HepG2 (cell line): ENCODE results near the gene USP27X. TPM values are rescaled to one million over a fixed set of nuclear protein-coding genes. Genes with fewer than 3 reads are reported as not detected.
A peak's percentile ranks its signal among the peaks of the same experiment; 100 is the strongest.

Experiments used
- ATAC-seq: fragments of 200-7000 bp; cut with Tn5 transposase; 3 replicates; pipeline ENCODE4 v1.9.1; 2020; ENCODE audit warnings: mild to moderate bottlenecking, moderate library complexity
- BruUV-seq: library from RNA; stranded (reverse); fragments of 400-500 nt; replicated peaks from 2 replicates; lab custom pipeline; 2021; lab: Mats Ljungman, UMichigan
- CTCF ChIA-PET: fragments of 300-600 bp; formaldehyde crosslinking; extraction: SDS; loops from one replicate; lab custom pipeline; 2021; ENCODE audit warnings: low total read pairs, inconsistent platforms, low intra/inter-chr PET ratio; lab: Yijun Ruan, JAX
- POLR2A ChIA-PET: fragments of 350-600 bp; sonication (Branson Sonifier 250); formaldehyde crosslinking; loops from one replicate; lab custom pipeline; 2020; ENCODE audit warnings: antibody characterized with exemption, inconsistent platforms; lab: Yijun Ruan, JAX
- DNase-seq: peaks from one replicate; pipeline ENCODE4 v3.0.0-alpha.2; 2015; ENCODE audit warnings: low spot score
- FAIRE-seq: peaks from 3 replicates; lab custom pipeline; 2011; peaks lifted over from hg19 to GRCh38; lab: Jason Lieb, UNC
- H2AFZ ChIP-seq: one replicate; pipeline ENCODE4 v1.6.1; 2011; ENCODE audit warnings: low read length, inconsistent platforms
- H3K27ac ChIP-seq: fragments of 300-600 bp; 3 replicates; pipeline ENCODE4 v1.8.0; 2011; ENCODE audit warnings: mixed run types, mild to moderate bottlenecking, mixed read lengths, low read length, inconsistent platforms; ENCODE audit not compliant: insufficient read depth; ENCODE audit errors: extremely low read length
- H3K27me3 ChIP-seq, 2 experiments: fragments of 200-600 bp in 1 of 2; 2 replicates in 1 of 2; 3 replicates in 1 of 2; pipeline versions ENCODE4 v1.6.0 to v1.8.0; 2011; ENCODE audit warnings: low read length in 2 of 2, mild to moderate bottlenecking in 2 of 2, moderate library complexity in 2 of 2, inconsistent platforms in 1 of 2; ENCODE audit not compliant: insufficient read depth in 2 of 2, control insufficient read depth in 1 of 2
- H3K36me3 ChIP-seq, 2 experiments: fragments of 200-600 bp in 1 of 2; replicated peaks in 1 of 2; 2 replicates in 1 of 2; 3 replicates in 1 of 2; pipeline versions ENCODE4 v1.5.1 to v1.8.0; 2011; ENCODE audit warnings: low read length in 2 of 2, inconsistent platforms in 1 of 2; ENCODE audit not compliant: insufficient read depth in 2 of 2, control insufficient read depth in 1 of 2
- H3K4me1 ChIP-seq: 2 replicates; pipeline ENCODE4 v1.5.1; 2012; ENCODE audit warnings: low read length, inconsistent platforms; ENCODE audit not compliant: insufficient read depth
- H3K4me2 ChIP-seq: 2 replicates; pipeline ENCODE4 v1.6.0; 2011; ENCODE audit warnings: low read depth, low read length, inconsistent platforms
- H3K4me3 ChIP-seq, 3 experiments: fragments of 200-600 bp in 1 of 3; sonication (generic), shearing (Covaris generic) in 1 of 3; replicated peaks in 1 of 3; 2 replicates each; pipeline ENCODE4 v1.5.1; 2011 to 2016; ENCODE audit warnings: low read length in 3 of 3, inconsistent platforms in 2 of 3, low read depth in 2 of 3, mild to moderate bottlenecking in 2 of 3, control low read depth in 1 of 3, mixed read lengths in 1 of 3; ENCODE audit not compliant: insufficient read depth in 1 of 3
- H3K79me2 ChIP-seq: one replicate; pipeline ENCODE4 v1.6.1; 2011; ENCODE audit warnings: low read length, inconsistent platforms; ENCODE audit not compliant: insufficient read depth
- H3K9ac ChIP-seq: 2 replicates; pipeline ENCODE4 v1.6.0; 2011; ENCODE audit warnings: mild to moderate bottlenecking, low read depth, low read length, inconsistent platforms; ENCODE audit not compliant: insufficient read depth
- H3K9me3 ChIP-seq: 2 replicates; pipeline ENCODE4 v1.5.1; 2012; ENCODE audit warnings: mild to moderate bottlenecking, low read length
- H4K20me1 ChIP-seq: 2 replicates; pipeline ENCODE4 v1.6.0; 2011; ENCODE audit warnings: inconsistent platforms, mild to moderate bottlenecking, low read length, moderate library complexity; ENCODE audit not compliant: insufficient read depth
- PHF5A ChIP-seq: IDR thresholded peaks from one replicate; pipeline ENCODE4 v1.6.1; 2018; ENCODE audit warnings: low read depth, missing genetic modification reagents; ENCODE audit not compliant: unreplicated experiment
- ZNF264 ChIP-seq: sonication (generic); formaldehyde crosslinking; IDR thresholded peaks from 2 replicates; pipeline ENCODE4 v1.4.0; 2020; ENCODE audit warnings: missing genetic modification reagents
- ZNF329 ChIP-seq: sonication (generic); formaldehyde crosslinking; IDR thresholded peaks from 2 replicates; pipeline ENCODE4 v1.9.0; 2021; ENCODE audit warnings: low read depth, mild to moderate bottlenecking, missing genetic modification reagents
- ZNF772 ChIP-seq: sonication (generic); formaldehyde crosslinking; IDR thresholded peaks from 2 replicates; pipeline ENCODE4 v1.5.0; 2020; ENCODE audit warnings: mild to moderate bottlenecking, missing genetic modification reagents
- ZNF776 ChIP-seq: sonication (generic); formaldehyde crosslinking; IDR thresholded peaks from 2 replicates; pipeline ENCODE4 v1.4.0; 2020; ENCODE audit warnings: mild to moderate bottlenecking, missing genetic modification reagents
- WGBS: methylation state at CpG from one replicate; pipeline ENCODE4 v1.1.6; 2017; ENCODE audit warnings: low lambda C conversion rate; 5-methylcytosine and 5-hydroxymethylcytosine counted together
- in situ Hi-C: cut with HindIII; loops from 2 replicates; pipeline ENCODE4 v1.10.0; 2017; ENCODE audit warnings: low pct_unique_long_range_greater_than_20kb; ENCODE audit not compliant: extremely low pct_ligation_motif_present
- intact Hi-C: fragments of 100-400 bp; cut with micrococcal nuclease; formaldehyde crosslinking; loops from one replicate; pipeline ENCODE4 v1.10.0; 2022; ENCODE audit not compliant: unreplicated experiment
- polyA plus RNA-seq, 8 experiments: library from polyadenylated mRNA; depleted of rRNA in 3 of 8; stranded (reverse) in 7 of 8; unstranded in 1 of 8; fragments of >200 nt; fragmentation: Illumina TruSeq in 4 of 8; extraction: Trizol in 4 of 8; gene quantifications; 2 replicates each; pipeline versions ENCODE4 v1.2.1 to v1.2.3, GENCODE V29; 2011 to 2016; ENCODE audit warnings: low read depth in 4 of 8, missing spikeins in 1 of 8, mixed read lengths in 1 of 8; ENCODE audit not compliant: insufficient read depth in 1 of 8
- total RNA-seq, 5 experiments: library from RNA; depleted of rRNA; stranded (reverse); fragments of >200 nt; fragmentation: Illumina TruSeq; extraction: Trizol; gene quantifications; 2 replicates each; pipeline ENCODE4 v1.2.3, GENCODE V29; 2016; ENCODE audit warnings: low read depth in 1 of 5
- TF ChIP-seq, protein P1 (sequence below): IDR thresholded peaks from 2 replicates; pipeline ENCODE4 v1.6.1; 2016; ENCODE audit warnings: low read depth, missing genetic modification reagents, missing compliant biosample characterization
- TF ChIP-seq, protein P2 (sequence below): sonication (generic); formaldehyde crosslinking; IDR thresholded peaks from 2 replicates; pipeline ENCODE4 v1.5.1; 2020; ENCODE audit warnings: mild to moderate bottlenecking, missing genetic modification reagents, borderline replicate concordance

USP27X gene
- total and polyA plus RNA-seq, 2 of the 13 experiments (the other 11 are each of a cell fraction or from before 2014, with no cell fraction given): 7.2 to 9.7 TPM

DNA sequence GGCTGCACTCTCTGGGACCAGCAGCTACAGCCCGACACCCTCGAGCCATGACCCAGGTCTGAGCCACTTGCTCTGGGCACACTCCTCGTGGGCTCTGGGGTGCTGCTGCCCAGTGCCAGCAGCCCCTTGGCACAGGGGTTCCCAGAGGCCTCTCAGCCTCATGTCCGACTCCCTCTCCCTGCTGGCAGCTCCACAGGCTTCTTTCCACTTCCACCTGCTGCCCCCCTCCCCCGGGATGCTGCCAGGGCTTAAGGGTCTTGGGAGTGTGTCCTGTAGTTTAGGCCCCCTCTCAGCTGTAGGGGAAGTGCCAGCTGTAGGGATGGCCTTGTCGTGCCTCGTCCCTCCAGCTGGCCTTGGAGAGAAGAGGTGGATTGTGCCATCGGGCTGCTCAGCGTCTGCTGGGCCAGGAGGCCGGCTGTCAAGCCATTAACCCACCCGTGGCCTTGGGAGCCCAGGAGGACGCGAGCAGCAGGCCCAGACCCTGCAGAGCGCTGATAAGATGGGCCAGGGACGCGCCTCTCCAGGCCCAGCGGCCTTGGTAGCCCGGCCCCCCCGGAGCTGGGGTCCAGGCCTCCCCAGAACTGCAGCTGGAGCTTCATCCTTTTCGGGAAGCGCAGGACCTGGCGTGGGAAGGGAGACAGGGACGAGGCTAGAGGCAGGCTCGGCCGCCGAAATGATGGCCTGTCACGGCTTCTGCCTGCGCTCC, 1.0 kb upstream of the USP27X start:
- CTCF ChIA-PET: interaction anchor here (2.0 kb wide), 1 partner anchor 37 kb away, joined by 13 read pairs; no protein-coding TSS in a partner anchor
- Histone ChIP-seq H3K4me1 (peaks cover 57% of the 10 kb centered on the region), H3K4me3 (peak overlapping the region; percentile 52 to 76 (median 71); a peak in 5 of 6 replicates), H4K20me1 (peaks cover 8% of the 10 kb centered on the region; the same call in 1 of the 2 replicates), H2AFZ (no peak overlapping the region), H3K27ac (peak overlapping the region; percentile 97), H3K79me2 (peaks cover 30% of the 10 kb centered on the region), H3K36me3 (no peaks in the 10 kb centered on the region), H3K4me2 (peak overlapping the region; percentile 85), H3K9me3 (no peaks in the 10 kb centered on the region), H3K27me3 (no peaks in the 10 kb centered on the region; a peak in 1 of 5 replicates), H3K9ac (peak overlapping the region; percentile 87)
- TSS peak; percentile 92 for BruUV-seq
- WGBS: no CpG with 5 or more reads among the region's 28 CpGs
- in situ Hi-C loops (loop anchor here (5.0 kb wide), 1 partner anchor 36 kb away; no protein-coding TSS in a partner anchor), intact Hi-C loops (loop anchor here (5.0 kb wide), 1 partner anchor 926 kb away; no protein-coding TSS in a partner anchor)
- POLR2A ChIA-PET: interaction anchor here (0.6 to 5.3 kb wide), 15 partner anchors 9 to 687 kb away, joined by 3 to 91 read pairs (median 4); partner anchors contain the start of gene CLCN5
- no peak for DNase-seq
- FAIRE-seq: no peak
- ATAC-seq: peak; percentile 13; the same call in 2 of the 3 replicates
- no peak for TF ChIP-seq ZNF264
- TF ChIP-seq, protein P1, sequence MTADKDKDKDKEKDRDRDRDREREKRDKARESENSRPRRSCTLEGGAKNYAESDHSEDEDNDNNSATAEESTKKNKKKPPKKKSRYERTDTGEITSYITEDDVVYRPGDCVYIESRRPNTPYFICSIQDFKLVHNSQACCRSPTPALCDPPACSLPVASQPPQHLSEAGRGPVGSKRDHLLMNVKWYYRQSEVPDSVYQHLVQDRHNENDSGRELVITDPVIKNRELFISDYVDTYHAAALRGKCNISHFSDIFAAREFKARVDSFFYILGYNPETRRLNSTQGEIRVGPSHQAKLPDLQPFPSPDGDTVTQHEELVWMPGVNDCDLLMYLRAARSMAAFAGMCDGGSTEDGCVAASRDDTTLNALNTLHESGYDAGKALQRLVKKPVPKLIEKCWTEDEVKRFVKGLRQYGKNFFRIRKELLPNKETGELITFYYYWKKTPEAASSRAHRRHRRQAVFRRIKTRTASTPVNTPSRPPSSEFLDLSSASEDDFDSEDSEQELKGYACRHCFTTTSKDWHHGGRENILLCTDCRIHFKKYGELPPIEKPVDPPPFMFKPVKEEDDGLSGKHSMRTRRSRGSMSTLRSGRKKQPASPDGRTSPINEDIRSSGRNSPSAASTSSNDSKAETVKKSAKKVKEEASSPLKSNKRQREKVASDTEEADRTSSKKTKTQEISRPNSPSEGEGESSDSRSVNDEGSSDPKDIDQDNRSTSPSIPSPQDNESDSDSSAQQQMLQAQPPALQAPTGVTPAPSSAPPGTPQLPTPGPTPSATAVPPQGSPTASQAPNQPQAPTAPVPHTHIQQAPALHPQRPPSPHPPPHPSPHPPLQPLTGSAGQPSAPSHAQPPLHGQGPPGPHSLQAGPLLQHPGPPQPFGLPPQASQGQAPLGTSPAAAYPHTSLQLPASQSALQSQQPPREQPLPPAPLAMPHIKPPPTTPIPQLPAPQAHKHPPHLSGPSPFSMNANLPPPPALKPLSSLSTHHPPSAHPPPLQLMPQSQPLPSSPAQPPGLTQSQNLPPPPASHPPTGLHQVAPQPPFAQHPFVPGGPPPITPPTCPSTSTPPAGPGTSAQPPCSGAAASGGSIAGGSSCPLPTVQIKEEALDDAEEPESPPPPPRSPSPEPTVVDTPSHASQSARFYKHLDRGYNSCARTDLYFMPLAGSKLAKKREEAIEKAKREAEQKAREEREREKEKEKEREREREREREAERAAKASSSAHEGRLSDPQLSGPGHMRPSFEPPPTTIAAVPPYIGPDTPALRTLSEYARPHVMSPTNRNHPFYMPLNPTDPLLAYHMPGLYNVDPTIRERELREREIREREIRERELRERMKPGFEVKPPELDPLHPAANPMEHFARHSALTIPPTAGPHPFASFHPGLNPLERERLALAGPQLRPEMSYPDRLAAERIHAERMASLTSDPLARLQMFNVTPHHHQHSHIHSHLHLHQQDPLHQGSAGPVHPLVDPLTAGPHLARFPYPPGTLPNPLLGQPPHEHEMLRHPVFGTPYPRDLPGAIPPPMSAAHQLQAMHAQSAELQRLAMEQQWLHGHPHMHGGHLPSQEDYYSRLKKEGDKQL (CRISPR knock-in tag): no peak
- TF ChIP-seq ZNF329: no peak
- TF ChIP-seq, protein P2, sequence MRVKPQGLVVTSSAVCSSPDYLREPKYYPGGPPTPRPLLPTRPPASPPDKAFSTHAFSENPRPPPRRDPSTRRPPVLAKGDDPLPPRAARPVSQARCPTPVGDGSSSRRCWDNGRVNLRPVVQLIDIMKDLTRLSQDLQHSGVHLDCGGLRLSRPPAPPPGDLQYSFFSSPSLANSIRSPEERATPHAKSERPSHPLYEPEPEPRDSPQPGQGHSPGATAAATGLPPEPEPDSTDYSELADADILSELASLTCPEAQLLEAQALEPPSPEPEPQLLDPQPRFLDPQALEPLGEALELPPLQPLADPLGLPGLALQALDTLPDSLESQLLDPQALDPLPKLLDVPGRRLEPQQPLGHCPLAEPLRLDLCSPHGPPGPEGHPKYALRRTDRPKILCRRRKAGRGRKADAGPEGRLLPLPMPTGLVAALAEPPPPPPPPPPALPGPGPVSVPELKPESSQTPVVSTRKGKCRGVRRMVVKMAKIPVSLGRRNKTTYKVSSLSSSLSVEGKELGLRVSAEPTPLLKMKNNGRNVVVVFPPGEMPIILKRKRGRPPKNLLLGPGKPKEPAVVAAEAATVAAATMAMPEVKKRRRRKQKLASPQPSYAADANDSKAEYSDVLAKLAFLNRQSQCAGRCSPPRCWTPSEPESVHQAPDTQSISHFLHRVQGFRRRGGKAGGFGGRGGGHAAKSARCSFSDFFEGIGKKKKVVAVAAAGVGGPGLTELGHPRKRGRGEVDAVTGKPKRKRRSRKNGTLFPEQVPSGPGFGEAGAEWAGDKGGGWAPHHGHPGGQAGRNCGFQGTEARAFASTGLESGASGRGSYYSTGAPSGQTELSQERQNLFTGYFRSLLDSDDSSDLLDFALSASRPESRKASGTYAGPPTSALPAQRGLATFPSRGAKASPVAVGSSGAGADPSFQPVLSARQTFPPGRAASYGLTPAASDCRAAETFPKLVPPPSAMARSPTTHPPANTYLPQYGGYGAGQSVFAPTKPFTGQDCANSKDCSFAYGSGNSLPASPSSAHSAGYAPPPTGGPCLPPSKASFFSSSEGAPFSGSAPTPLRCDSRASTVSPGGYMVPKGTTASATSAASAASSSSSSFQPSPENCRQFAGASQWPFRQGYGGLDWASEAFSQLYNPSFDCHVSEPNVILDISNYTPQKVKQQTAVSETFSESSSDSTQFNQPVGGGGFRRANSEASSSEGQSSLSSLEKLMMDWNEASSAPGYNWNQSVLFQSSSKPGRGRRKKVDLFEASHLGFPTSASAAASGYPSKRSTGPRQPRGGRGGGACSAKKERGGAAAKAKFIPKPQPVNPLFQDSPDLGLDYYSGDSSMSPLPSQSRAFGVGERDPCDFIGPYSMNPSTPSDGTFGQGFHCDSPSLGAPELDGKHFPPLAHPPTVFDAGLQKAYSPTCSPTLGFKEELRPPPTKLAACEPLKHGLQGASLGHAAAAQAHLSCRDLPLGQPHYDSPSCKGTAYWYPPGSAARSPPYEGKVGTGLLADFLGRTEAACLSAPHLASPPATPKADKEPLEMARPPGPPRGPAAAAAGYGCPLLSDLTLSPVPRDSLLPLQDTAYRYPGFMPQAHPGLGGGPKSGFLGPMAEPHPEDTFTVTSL (CRISPR knock-in tag): 0 out of 2 replicates have a peak, but pooled peaks have one; percentile 10
- no peak for TF ChIP-seq PHF5A (CRISPR knock-in tag)
- TF ChIP-seq ZNF776 (CRISPR knock-in tag): no peak
- 0 out of 2 replicates have a peak, but pooled peaks have one; percentile 24 for TF ChIP-seq ZNF772
